ENCODE data around the gene FBRSL1. TPM values are rescaled to one million over a fixed set of nuclear protein-coding genes. Genes with fewer than 3 reads are reported as not detected.

Gene FBRSL1
- total RNA-seq, 4 donors from 2014 or later, result 23.3 to 306 (median 49.7) TPM

GRCh38 chr12:132444957-132445883 is 44.7 kb upstream of the FBRSL1 start:
- Histone ChIP-seq H3K4me3 (peak overlapping the region in 3 of 4 donors; percentile 1 to 28 (median 10)), H3K4me1 (peaks cover 0 to 6% (median 2%) of the 10 kb centered on the region in 4 donors), H3K27me3 (peaks cover 1% of the 10 kb centered on the region), H3K9me3 (no peaks in the 10 kb centered on the region), H3K36me3 (no peaks in the 10 kb centered on the region), H3K27ac (peak overlapping the region; percentile 49 to 68 (median 56))
- 26 to 52% methylated on average over 4 to 37 of the region's 37 CpGs for WGBS, 2 donors (ENCODE audit: low coverage in 1 of 2)
- in situ Hi-C loops (cut with MboI; ENCODE audit: low pct_ligation_motif_present in 1 of 4, low pct_unique_long_range_greater_than_20kb in 1 of 4, low sequenced_read_pairs in 3 of 4) (no loop called here), intact Hi-C loops (cut with DNase I; ENCODE audit: low total_unique reads) (no loop called here)
- DNase-seq, result peak; percentile 60
- TF ChIP-seq POLR2AphosphoS5 (IDR thresholded peaks at IDR 0.05) (no peak), POLR2A (IDR thresholded peaks at IDR 0.05) (no peak)

GRCh38 chr12:132445884-132446632 is 43.9 kb upstream of the FBRSL1 start:
- peak; percentile 67 for DNase-seq
- TF ChIP-seq CTCF (IDR thresholded peaks at IDR 0.05), result no peak
- no peak for TF ChIP-seq POLR2A (IDR thresholded peaks at IDR 0.05)
- TF ChIP-seq POLR2AphosphoS5 (IDR thresholded peaks at IDR 0.05), result no peak
- TF ChIP-seq EP300 (IDR thresholded peaks at IDR 0.05; ENCODE audit: low read depth), result no peak
- Histone ChIP-seq H3K9me3 (no peaks in the 10 kb centered on the region), H3K4me1 (peaks cover 0 to 6% (median 2%) of the 10 kb centered on the region in 4 donors), H3K4me3 (peak overlapping the region in 3 of 4 donors; percentile 1 to 28 (median 10)), H3K36me3 (no peaks in the 10 kb centered on the region), H3K27ac (peak overlapping the region; percentile 35 to 68 (median 54)), H3K27me3 (peaks cover 10% of the 10 kb centered on the region)
- WGBS, 2 donors (ENCODE audit: low coverage in 1 of 2), result 58 to 63% methylated on average over 5 to 39 of the region's 39 CpGs
- in situ Hi-C loops (cut with MboI; ENCODE audit: low pct_ligation_motif_present in 1 of 4, low pct_unique_long_range_greater_than_20kb in 1 of 4, low sequenced_read_pairs in 3 of 4) (no loop called here), intact Hi-C loops (cut with DNase I; ENCODE audit: low total_unique reads) (no loop called here)

- H3K36me3 ChIP-seq, result no peaks in the 10 kb centered on the region
- DNase-seq, result no peak
- 53 to 66% methylated on average over 6 to 13 of the region's 13 CpGs for WGBS, 2 donors (ENCODE audit: low coverage in 1 of 2)
- in situ Hi-C loops (cut with MboI; ENCODE audit: low pct_ligation_motif_present in 1 of 4, low pct_unique_long_range_greater_than_20kb in 1 of 4, low sequenced_read_pairs in 3 of 4), result no loop called here
- TF ChIP-seq EP300 (IDR thresholded peaks at IDR 0.05; ENCODE audit: low read depth) (no peak), POLR2AphosphoS5 (IDR thresholded peaks at IDR 0.05) (no peak), CTCF (IDR thresholded peaks at IDR 0.05) (no peak)
- H3K4me3 ChIP-seq, result peak overlapping the region in 1 of 4 donors; percentile 1
- H3K9me3 ChIP-seq, result no peaks in the 10 kb centered on the region
- intact Hi-C loops (cut with DNase I; ENCODE audit: low total_unique reads), result no loop called here
- peak overlapping the region; percentile 35 to 68 (median 54) for H3K27ac ChIP-seq
- peaks cover 0 to 6% (median 2%) of the 10 kb centered on the region in 4 donors for H3K4me1 ChIP-seq
- peaks cover 17% of the 10 kb centered on the region for H3K27me3 ChIP-seq
These were observed 43.2 kb upstream of the FBRSL1 start for GRCh38 chr12:132446633-132447326.

GRCh38 chr12:132447327-132447720 is 42.6 kb upstream of the FBRSL1 start:
- Histone ChIP-seq H3K27ac (no peak overlapping the region), H3K4me3 (no peak overlapping the region), H3K9me3 (no peaks in the 10 kb centered on the region), H3K4me1 (peaks cover 0 to 6% (median 2%) of the 10 kb centered on the region in 4 donors), H3K27me3 (peaks cover 22% of the 10 kb centered on the region), H3K36me3 (no peaks in the 10 kb centered on the region)
- in situ Hi-C loops (cut with MboI; ENCODE audit: low pct_ligation_motif_present in 1 of 4, low pct_unique_long_range_greater_than_20kb in 1 of 4, low sequenced_read_pairs in 3 of 4), result no loop called here
- intact Hi-C loops (cut with DNase I; ENCODE audit: low total_unique reads), result no loop called here
- WGBS, 2 donors (ENCODE audit: low coverage in 1 of 2), result 91% methylated on average over 14 of the region's 14 CpGs; no CpG with 5 or more reads in 1 of the 2 donors
- DNase-seq, result no peak
- no peak for TF ChIP-seq EP300 (IDR thresholded peaks at IDR 0.05; ENCODE audit: low read depth)
- TF ChIP-seq CTCF (IDR thresholded peaks at IDR 0.05), result no peak
- no peak for TF ChIP-seq POLR2A (IDR thresholded peaks at IDR 0.05)
- TF ChIP-seq POLR2AphosphoS5 (IDR thresholded peaks at IDR 0.05), result no peak

Data from transverse colon (tissue), 4 donors.